ENCODE data around the gene PCDHGA8. TPM values are rescaled to one million over a fixed set of nuclear protein-coding genes. Genes with fewer than 3 reads are reported as not detected.

PCDHGA8 gene
- total RNA-seq, 2 experiments from 2014 or later, result not detected

Other genes starting within 250 kb of the PCDHGA8 start
- not detected for gene PCDHB6, start 242.6 kb upstream of the PCDHGA8 start, total RNA-seq
- not detected for gene PCDHB7, start 220.0 kb upstream of the PCDHGA8 start, total RNA-seq
- gene PCDHB8, start 214.8 kb upstream of the PCDHGA8 start, total RNA-seq, result not detected
- gene PCDHB16, start 210.2 kb upstream of the PCDHGA8 start, total RNA-seq, result not detected
- gene PCDHB9, start 205.5 kb upstream of the PCDHGA8 start, total RNA-seq, result not detected
- not detected for gene PCDHB10, start 200.3 kb upstream of the PCDHGA8 start, total RNA-seq
- not detected for gene PCDHB11, start 193.0 kb upstream of the PCDHGA8 start, total RNA-seq
- gene PCDHB12, start 183.9 kb upstream of the PCDHGA8 start, total RNA-seq, result not detected
- gene PCDHB13, start 178.7 kb upstream of the PCDHGA8 start, total RNA-seq, result not detected
- not detected for gene PCDHB14, start 169.3 kb upstream of the PCDHGA8 start, total RNA-seq
- gene PCDHB15, start 147.2 kb upstream of the PCDHGA8 start, total RNA-seq, result not detected
- gene SLC25A2, start 88.6 kb upstream of the PCDHGA8 start, total RNA-seq, result under 1 TPM; 0.39 to 0.84 TPM
- gene TAF7, start 71.8 kb upstream of the PCDHGA8 start, total RNA-seq, result 10 to 100 TPM; 65.5 to 67.0 TPM
- not detected for gene PCDHGA1, start 62.1 kb upstream of the PCDHGA8 start, total RNA-seq
- not detected for gene PCDHGA2, start 53.9 kb upstream of the PCDHGA8 start, total RNA-seq
- gene PCDHGA3, start 48.8 kb upstream of the PCDHGA8 start, total RNA-seq, result not detected
- not detected for gene PCDHGB1, start 42.5 kb upstream of the PCDHGA8 start, total RNA-seq
- under 1 TPM in 1 of 2 experiments, not detected in 1; 0.10 TPM for gene PCDHGA4, start 37.6 kb upstream of the PCDHGA8 start, total RNA-seq
- under 1 TPM; 0.13 TPM for gene PCDHGB2, start 32.6 kb upstream of the PCDHGA8 start, total RNA-seq
- under 1 TPM; 0.05 to 0.11 TPM for gene PCDHGA5, start 28.5 kb upstream of the PCDHGA8 start, total RNA-seq
- under 1 TPM; 0.16 to 0.26 TPM for gene PCDHGB3, start 22.4 kb upstream of the PCDHGA8 start, total RNA-seq
- gene PCDHGA6, start 18.7 kb upstream of the PCDHGA8 start, total RNA-seq, result under 1 TPM; 0.08 to 0.11 TPM
- not detected for gene PCDHGA7, start 9.9 kb upstream of the PCDHGA8 start, total RNA-seq
- gene PCDHGB4, start 4.9 kb upstream of the PCDHGA8 start, total RNA-seq, result not detected
- under 1 TPM in 1 of 2 experiments, not detected in 1; 0.16 TPM for gene PCDHGB5, start 5.3 kb downstream of the PCDHGA8 start, total RNA-seq
- gene PCDHGA9, start 10.1 kb downstream of the PCDHGA8 start, total RNA-seq, result under 1 TPM in 1 of 2 experiments, not detected in 1; 0.08 TPM
- gene PCDHGB6, start 15.4 kb downstream of the PCDHGA8 start, total RNA-seq, result not detected
- not detected for gene PCDHGA10, start 20.4 kb downstream of the PCDHGA8 start, total RNA-seq
- gene PCDHGB7, start 25.0 kb downstream of the PCDHGA8 start, total RNA-seq, result not detected
- gene PCDHGA11, start 28.4 kb downstream of the PCDHGA8 start, total RNA-seq, result under 1 TPM in 1 of 2 experiments, not detected in 1; 0.05 TPM
- gene PCDHGA12, start 37.9 kb downstream of the PCDHGA8 start, total RNA-seq, result not detected
- not detected for gene PCDHGC3, start 83.3 kb downstream of the PCDHGA8 start, total RNA-seq
- gene PCDHGC4, start 92.4 kb downstream of the PCDHGA8 start, total RNA-seq, result not detected
- not detected for gene PCDHGC5, start 96.4 kb downstream of the PCDHGA8 start, total RNA-seq
- 100 to 1,000 TPM; 281 to 286 TPM for gene DIAPH1, start 226.4 kb downstream of the PCDHGA8 start, total RNA-seq
- gene HDAC3, start 244.2 kb downstream of the PCDHGA8 start, total RNA-seq, result 10 to 100 TPM; 88.1 to 91.8 TPM
- gene RELL2, start 244.4 kb downstream of the PCDHGA8 start, total RNA-seq, result 10 to 100 TPM; 36.9 to 37.1 TPM